Endothelial cell of umbilical vein (primary cell): ENCODE data around the gene YARS1. TPM values are rescaled to one million over a fixed set of nuclear protein-coding genes. Genes with fewer than 3 reads are reported as not detected.

Source experiments
- BruUV-seq: library from RNA; stranded (reverse); fragments of 400-500 nt; replicated peaks from 2 replicates; lab custom pipeline; 2021; lab: Mats Ljungman, UMichigan
- CTCF ChIA-PET: fragments of 300-600, 350-600 bp; sonication (Branson Sonifier 250); formaldehyde crosslinking; loops from one replicate; lab custom pipeline; 2021; ENCODE audit warnings: antibody characterized with exemption, inconsistent platforms; lab: Charles Lee
- POLR2A ChIA-PET: fragments of 300-600, 350-600 bp; sonication (Branson Sonifier 250); formaldehyde crosslinking; loops from one replicate; lab custom pipeline; 2021; ENCODE audit warnings: antibody characterized with exemption, inconsistent platforms; lab: Charles Lee
- DNase-seq: peaks from one replicate; pipeline ENCODE4 v3.0.0-alpha.2; 2011; ENCODE audit warnings: low read depth, low spot score
- FAIRE-seq: peaks from 2 replicates; lab custom pipeline; 2011; peaks lifted over from hg19 to GRCh38; lab: Jason Lieb, UNC
- H2AFZ ChIP-seq: 2 replicates; pipeline ENCODE4 v1.6.0; 2012; ENCODE audit warnings: low read depth, low read length, control low read depth, inconsistent platforms
- H3K27ac ChIP-seq: 2 replicates; pipeline ENCODE4 v1.5.1; 2011; ENCODE audit warnings: low read depth, mild to moderate bottlenecking, control low read depth, low read length, moderate library complexity; ENCODE audit not compliant: insufficient read depth
- H3K27me3 ChIP-seq, 2 experiments: 2 replicates each; pipeline versions ENCODE4 v1.6.0 to v1.6.1; 2011; ENCODE audit warnings: low read length in 2 of 2, mixed read lengths in 1 of 2; ENCODE audit not compliant: control insufficient read depth in 2 of 2, insufficient read depth in 2 of 2
- H3K36me3 ChIP-seq, 2 experiments: 2 replicates in 1 of 2; 3 replicates in 1 of 2; pipeline ENCODE4 v1.5.1; 2011; ENCODE audit warnings: low read length in 2 of 2, mild to moderate bottlenecking in 1 of 2, moderate library complexity in 1 of 2; ENCODE audit not compliant: control insufficient read depth in 2 of 2, insufficient read depth in 2 of 2; ENCODE audit errors: extremely low read depth in 1 of 2
- H3K4me1 ChIP-seq: 3 replicates; pipeline ENCODE4 v1.5.1; 2011; ENCODE audit warnings: mild to moderate bottlenecking, low read length; ENCODE audit not compliant: control insufficient read depth, insufficient read depth; ENCODE audit errors: extremely low read depth
- H3K4me2 ChIP-seq: 2 replicates; pipeline ENCODE4 v1.6.1; 2011; ENCODE audit warnings: low read length, control low read depth, mixed read lengths; ENCODE audit not compliant: insufficient read depth
- H3K4me3 ChIP-seq, 3 experiments: fragments of 200-600 bp in 1 of 3; sonication (generic), shearing (Covaris generic) in 1 of 3; replicated peaks in 1 of 3; 2 replicates each; pipeline ENCODE4 v1.5.1; 2011 to 2016; ENCODE audit warnings: control low read depth in 3 of 3, low read length in 3 of 3, mild to moderate bottlenecking in 2 of 3, inconsistent platforms in 1 of 3, low read depth in 1 of 3, moderate library complexity in 1 of 3; ENCODE audit not compliant: insufficient read depth in 1 of 3
- H3K79me2 ChIP-seq: 2 replicates; pipeline ENCODE4 v1.6.0; 2012; ENCODE audit warnings: low read length, inconsistent platforms; ENCODE audit not compliant: control insufficient read depth, insufficient read depth
- H3K9ac ChIP-seq: replicated peaks from 2 replicates; pipeline ENCODE3; 2011; ENCODE audit warnings: low read length, control low read depth; ENCODE audit not compliant: insufficient read depth; ENCODE audit errors: extremely low read depth
- H3K9me1 ChIP-seq: replicated peaks from 3 replicates; pipeline ENCODE4 v1.6.0; 2011; ENCODE audit warnings: mild to moderate bottlenecking, low read length; ENCODE audit not compliant: control insufficient read depth, insufficient read depth; ENCODE audit errors: extremely low read depth
- H3K9me3 ChIP-seq: replicated peaks from 2 replicates; pipeline ENCODE4 v1.5.1; 2012; ENCODE audit warnings: low read length, inconsistent platforms; ENCODE audit not compliant: control insufficient read depth, insufficient read depth
- H4K20me1 ChIP-seq: replicated peaks from 2 replicates; pipeline ENCODE3; 2011; ENCODE audit warnings: mild to moderate bottlenecking, low read length; ENCODE audit not compliant: control insufficient read depth, insufficient read depth; ENCODE audit errors: extremely low read depth
- CTCF ChIP-seq, 2 donors: IDR thresholded peaks; 1 replicate in 1 of 2; 2 replicates in 1 of 2; pipeline ENCODE4 v1.5.1; 2011; ENCODE audit warnings: low read length in 2 of 2, mild to moderate bottlenecking in 2 of 2, moderate library complexity in 2 of 2, control low read depth in 1 of 2, inconsistent platforms in 1 of 2, low read depth in 1 of 2; ENCODE audit not compliant: insufficient read depth in 1 of 2; ENCODE audit errors: extremely low read depth in 1 of 2
- EZH2 ChIP-seq: IDR thresholded peaks from 2 replicates; pipeline ENCODE4 v1.6.1; 2012; ENCODE audit warnings: borderline replicate concordance, low read depth, mild to moderate bottlenecking, moderate library complexity, low read length, inconsistent platforms; ENCODE audit not compliant: severe bottlenecking
- FOS ChIP-seq: IDR thresholded peaks from 2 replicates; pipeline ENCODE4 v1.6.1; 2011; ENCODE audit warnings: mild to moderate bottlenecking, low read length, moderate library complexity, borderline replicate concordance; ENCODE audit not compliant: insufficient read depth
- GATA2 ChIP-seq: IDR thresholded peaks from 2 replicates; pipeline ENCODE4 v1.7.0; 2011; ENCODE audit warnings: low read depth, mild to moderate bottlenecking, moderate library complexity, mixed read lengths, low read length; ENCODE audit not compliant: insufficient read length, insufficient read depth
- JUN ChIP-seq: IDR thresholded peaks from 2 replicates; pipeline ENCODE4 v1.6.1; 2011; ENCODE audit warnings: borderline replicate concordance, low read depth; ENCODE audit not compliant: insufficient read length, insufficient read depth
- MAX ChIP-seq: IDR thresholded peaks from 2 replicates; pipeline ENCODE4 v1.6.1; 2011; ENCODE audit not compliant: insufficient read depth, insufficient read length
- MYC ChIP-seq: IDR thresholded peaks from one replicate; pipeline ENCODE4 v1.6.1; 2011; ENCODE audit warnings: mild to moderate bottlenecking, low read depth, low read length
- POLR2A ChIP-seq: IDR thresholded peaks from 2 replicates; pipeline ENCODE4 v1.6.1; 2012; ENCODE audit warnings: low read depth, mild to moderate bottlenecking, control low read depth, low read length
- POLR2AphosphoS5 ChIP-seq: IDR thresholded peaks from 2 replicates; pipeline ENCODE4 v1.6.1; 2012; ENCODE audit warnings: low read depth, mild to moderate bottlenecking, control low read depth, low read length, moderate library complexity; ENCODE audit not compliant: insufficient read depth
- dilution Hi-C: fragments of 300-500 bp; cut with MboI; formaldehyde crosslinking; loops from one replicate; pipeline ENCODE4 v1.15.0; 2019; ENCODE audit warnings: low sequenced_read_pairs; ENCODE audit not compliant: extremely low pct_ligation_motif_present
- intact Hi-C: fragments of 100-400 bp; cut with micrococcal nuclease; formaldehyde crosslinking; loops from one replicate; pipeline ENCODE4 v1.10.0; 2022
- polyA plus RNA-seq, 4 experiments: library from polyadenylated mRNA; depleted of rRNA in 3 of 4; stranded (reverse) in 3 of 4; unstranded in 1 of 4; fragments of >200 nt; gene quantifications; 2 replicates each; pipeline versions ENCODE4 v1.2.1 to v1.2.3, GENCODE V29; 2011 to 2012; ENCODE audit warnings: missing spikeins in 1 of 4
- total RNA-seq: library from RNA; stranded (reverse); gene quantifications from 2 replicates; pipeline ENCODE4 v1.2.3, GENCODE V29; 2021

YARS1 gene
- total and polyA plus RNA-seq, 2 donors (not counting 3 experiments of a cell fraction or from before 2014, with no cell fraction given): 38.2 to 144 TPM

- POLR2A ChIA-PET: interaction anchor here (0.6 kb wide), 1 partner anchor 29 kb away, joined by 5 read pairs; no protein-coding TSS in a partner anchor
- Histone ChIP-seq H3K4me2 (peak overlapping the region; percentile 96), H3K27me3 (no peaks in the 10 kb centered on the region), H3K4me1 (peaks cover 25% of the 10 kb centered on the region), H3K36me3 (no peaks in the 10 kb centered on the region), H3K27ac (peak overlapping the region; percentile 56), H3K79me2 (peaks cover 51% of the 10 kb centered on the region), H3K9ac (peak overlapping the region; percentile 85), H3K9me1 (no peaks in the 10 kb centered on the region), H4K20me1 (no peaks in the 10 kb centered on the region), H2AFZ (peak overlapping the region; percentile 87), H3K9me3 (no peaks in the 10 kb centered on the region), H3K4me3 (peak overlapping the region; percentile 54 to 89 (median 75))
- FAIRE-seq: peak; percentile 75
- dilution Hi-C loops: no loop called here
- peak; percentile 58 for DNase-seq
- TF ChIP-seq GATA2: no peak
- peak; percentile 72 for TF ChIP-seq POLR2A
- peak; percentile 62 for TF ChIP-seq POLR2AphosphoS5
- intact Hi-C loops: loop anchor here (1.0 to 5.0 kb wide), 5 partner anchors 23 to 317 kb away; partner anchors contain the start of genes AZIN2 and RBBP4
- BruUV-seq: TSS peak; percentile 31
- CTCF ChIA-PET: interaction anchor here (1.0 to 1.1 kb wide), 2 partner anchors 11 to 106 kb away, joined by 3 to 6 read pairs; no protein-coding TSS in a partner anchor
Observed at GRCh38 chr1:32817815-32818786, 943 bp upstream of the YARS1 start.

- peak overlapping the region; percentile 80 for H3K4me2 ChIP-seq
- FAIRE-seq (peak; percentile 44), DNase-seq (peak; percentile 67)
- H3K9ac ChIP-seq: peak overlapping the region; percentile 90
- no peaks in the 10 kb centered on the region for H3K9me3 ChIP-seq
- ChIA-PET CTCF (interaction anchor here (0.8 kb wide), 1 partner anchor 166 kb away, joined by 3 read pairs; the partner anchor contains the start of gene RBBP4), POLR2A (no interaction called here)
- dilution Hi-C loops: no loop called here
- peak overlapping the region; percentile 54 to 92 (median 83) for H3K4me3 ChIP-seq
- no peaks in the 10 kb centered on the region for H3K27me3 ChIP-seq
- no peak for TF ChIP-seq POLR2A
- no peak for TF ChIP-seq EZH2
- no peak for TF ChIP-seq FOS
- no peak for TF ChIP-seq MYC
- no peak for TF ChIP-seq MAX
- TF ChIP-seq CTCF (IDR thresholded peaks at IDR 0.05; ENCODE audit: extremely low read depth in 1 of 2, insufficient read depth in 1 of 2, low read depth in 1 of 2, low read length in 2 of 2): no peak
- no peak for TF ChIP-seq POLR2AphosphoS5
- TF ChIP-seq GATA2: no peak
- TF ChIP-seq JUN: no peak
- H3K9me1 ChIP-seq: no peaks in the 10 kb centered on the region
- intact Hi-C loops: loop anchor here (1.0 to 5.0 kb wide), 5 partner anchors 22 to 316 kb away; partner anchors contain the start of genes AZIN2 and RBBP4
- TSS peak; percentile 59 for BruUV-seq
- peaks cover 25% of the 10 kb centered on the region for H3K4me1 ChIP-seq
- peak overlapping the region; percentile 18 for H2AFZ ChIP-seq
- H3K36me3 ChIP-seq: no peaks in the 10 kb centered on the region
- H3K79me2 ChIP-seq: peaks cover 64% of the 10 kb centered on the region
- peaks cover 3% of the 10 kb centered on the region for H4K20me1 ChIP-seq
- peak overlapping the region; percentile 60 for H3K27ac ChIP-seq
Observed at GRCh38 chr1:32816676-32817158, 441 bp downstream of the YARS1 start.
